Vagina (tissue), 2 donors: Measurements from ENCODE around the gene RNF31.

Experiments
- POLR2A ChIP-seq, 2 donors: fragments of 450-650 bp; IDR thresholded peaks; one replicate each; pipeline ENCODE4 v1.6.1; 2017; ENCODE audit warnings: antibody characterized with exemption in 2 of 2, mild to moderate bottlenecking in 2 of 2, moderate library complexity in 2 of 2
- TF ChIP-seq, protein P1 (sequence below), 3 experiments: fragments of 450-650 bp in 2 of 3; fragments of 200-600 bp in 1 of 3; sonication (generic) in 1 of 3; IDR thresholded peaks; one replicate each; pipeline ENCODE4 v1.5.1; 2017 to 2019; ENCODE audit warnings: antibody characterized with exemption in 3 of 3, mild to moderate bottlenecking in 2 of 3, moderate library complexity in 2 of 3

DNA sequence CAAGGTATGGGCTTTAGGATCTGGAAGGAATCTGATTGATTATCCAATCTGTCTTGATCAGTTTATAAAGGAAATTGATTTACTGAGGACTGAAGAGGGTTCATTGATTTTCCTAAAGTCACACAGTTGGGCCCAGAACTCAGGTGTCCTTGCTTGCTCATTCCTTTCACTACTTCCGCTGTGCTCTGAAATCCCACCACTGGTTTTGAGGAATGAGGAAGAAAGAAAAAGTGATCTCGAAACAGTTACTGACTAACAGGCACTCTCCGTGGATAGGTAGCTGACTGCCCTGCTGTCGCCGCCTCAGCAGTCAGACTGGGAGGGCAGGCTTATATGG is 16.9 kb upstream of the RNF31 start, which contains the start of gene FITM1:
- TF ChIP-seq, protein P1, sequence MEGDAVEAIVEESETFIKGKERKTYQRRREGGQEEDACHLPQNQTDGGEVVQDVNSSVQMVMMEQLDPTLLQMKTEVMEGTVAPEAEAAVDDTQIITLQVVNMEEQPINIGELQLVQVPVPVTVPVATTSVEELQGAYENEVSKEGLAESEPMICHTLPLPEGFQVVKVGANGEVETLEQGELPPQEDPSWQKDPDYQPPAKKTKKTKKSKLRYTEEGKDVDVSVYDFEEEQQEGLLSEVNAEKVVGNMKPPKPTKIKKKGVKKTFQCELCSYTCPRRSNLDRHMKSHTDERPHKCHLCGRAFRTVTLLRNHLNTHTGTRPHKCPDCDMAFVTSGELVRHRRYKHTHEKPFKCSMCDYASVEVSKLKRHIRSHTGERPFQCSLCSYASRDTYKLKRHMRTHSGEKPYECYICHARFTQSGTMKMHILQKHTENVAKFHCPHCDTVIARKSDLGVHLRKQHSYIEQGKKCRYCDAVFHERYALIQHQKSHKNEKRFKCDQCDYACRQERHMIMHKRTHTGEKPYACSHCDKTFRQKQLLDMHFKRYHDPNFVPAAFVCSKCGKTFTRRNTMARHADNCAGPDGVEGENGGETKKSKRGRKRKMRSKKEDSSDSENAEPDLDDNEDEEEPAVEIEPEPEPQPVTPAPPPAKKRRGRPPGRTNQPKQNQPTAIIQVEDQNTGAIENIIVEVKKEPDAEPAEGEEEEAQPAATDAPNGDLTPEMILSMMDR (IDR thresholded peaks at IDR 0.05) = no peak
- TF ChIP-seq POLR2A (IDR thresholded peaks at IDR 0.05) = no peak
